Right lobe of liver (tissue), 6 donors: ENCODE data around the gene NFKB1. TPM values are rescaled to one million over a fixed set of nuclear protein-coding genes. Genes with fewer than 3 reads are reported as not detected.

Experiments used
- ATAC-seq, 4 donors: fragments of 200-7000 bp; cut with Tn5 transposase; one replicate each; pipeline ENCODE4 v1.9.1; 2020; ENCODE audit warnings: mild to moderate bottlenecking in 4 of 4, moderate library complexity in 4 of 4
- DNase-seq, 3 donors: peaks; one replicate each; pipeline ENCODE4 v3.0.0-alpha.2; 2020
- H3K27ac ChIP-seq, 3 donors: fragments of 200-600 bp; one replicate each; pipeline ENCODE4 v1.8.0; 2022
- H3K27me3 ChIP-seq, 2 donors: fragments of 200-600 bp; one replicate each; pipeline ENCODE4 v1.8.0; 2022
- H3K36me3 ChIP-seq, 4 donors: fragments of 200-600 bp; sonication (generic) in 1 of 4; one replicate each; pipeline versions ENCODE4 v1.5.1 to v1.8.0; 2017 to 2022; ENCODE audit warnings: control low read depth in 1 of 4
- H3K4me1 ChIP-seq, 4 donors: fragments of 200-600 bp; sonication (generic) in 1 of 4; one replicate each; pipeline versions ENCODE4 v1.5.1 to v1.8.0; 2017 to 2022; ENCODE audit warnings: control low read depth in 1 of 4
- H3K4me3 ChIP-seq, 3 donors: fragments of 200-600 bp; one replicate each; pipeline ENCODE4 v1.8.0; 2022
- H3K9me3 ChIP-seq, 4 donors: fragments of 200-600 bp; sonication (generic) in 1 of 4; one replicate each; pipeline versions ENCODE4 v1.5.1 to v1.8.0; 2017 to 2022; ENCODE audit warnings: control low read depth in 1 of 4
- POLR2A ChIP-seq: fragments of 450-650 bp; IDR thresholded peaks from one replicate; pipeline ENCODE4 v1.6.1; 2017; ENCODE audit warnings: antibody characterized with exemption, mild to moderate bottlenecking
- WGBS: methylation state at CpG from one replicate; pipeline ENCODE4 v1.1.6; 2018; ENCODE audit warnings: low coverage, low lambda C conversion rate; ENCODE audit not compliant: insufficient coverage; ENCODE audit errors: missing lambda C conversion rate; 5-methylcytosine and 5-hydroxymethylcytosine counted together
- intact Hi-C, 2 donors: fragments of 100-400 bp; cut with DNase I; formaldehyde crosslinking; loops; one replicate each; pipeline versions ENCODE4 v1.11.2 to v1.14.1; 2022
- total RNA-seq, 6 experiments: library from RNA; depleted of rRNA in 2 of 6; stranded (reverse); fragments of >200 nt in 2 of 6; fragmentation: NEBNext Ultra II Directional in 3 of 6; extraction: Animal tissue kit (Norgen Biotek cat#: 25700) in 3 of 6; gene quantifications; one replicate each; pipeline versions ENCODE4 v1.1.0 to v1.2.4, GENCODE V29; 2016 to 2023
- TF ChIP-seq, protein P1 (sequence below), 4 donors: fragments of 200-600 bp in 3 of 4; fragments of 450-650 bp in 1 of 4; IDR thresholded peaks; one replicate each; pipeline versions ENCODE4 v1.5.1 to v1.8.0; 2016 to 2022; ENCODE audit warnings: antibody characterized with exemption in 4 of 4, mild to moderate bottlenecking in 2 of 4
- donor health status: DM: no; HTN: yes; CAD: no.
- donor health status: DM: no; HTN: no; CAD: no.
- donor health status: DM: no; HTN: no; CAD: no.
- donor health status: DM: no; HTN: yes; CAD: no.
- donor health status: DM: no; HTN: yes; CAD: no.

Gene NFKB1
- total RNA-seq, 6 experiments from 2014 or later = 13.8 to 48.6 (median 17.5) TPM

GRCh38 chr4:102554992-102555391 is 53.8 kb downstream of the NFKB1 start:
- Histone ChIP-seq H3K9me3 (no peaks in the 10 kb centered on the region), H3K27me3 (no peaks in the 10 kb centered on the region), H3K36me3 (no peaks in the 10 kb centered on the region), H3K4me1 (peaks cover 0 to 3% (median 0%) of the 10 kb centered on the region in 4 donors), H3K27ac (no peak overlapping the region), H3K4me3 (no peak overlapping the region)
- intact Hi-C loops = no loop called here
- no peak for TF ChIP-seq POLR2A
- TF ChIP-seq, protein P1, sequence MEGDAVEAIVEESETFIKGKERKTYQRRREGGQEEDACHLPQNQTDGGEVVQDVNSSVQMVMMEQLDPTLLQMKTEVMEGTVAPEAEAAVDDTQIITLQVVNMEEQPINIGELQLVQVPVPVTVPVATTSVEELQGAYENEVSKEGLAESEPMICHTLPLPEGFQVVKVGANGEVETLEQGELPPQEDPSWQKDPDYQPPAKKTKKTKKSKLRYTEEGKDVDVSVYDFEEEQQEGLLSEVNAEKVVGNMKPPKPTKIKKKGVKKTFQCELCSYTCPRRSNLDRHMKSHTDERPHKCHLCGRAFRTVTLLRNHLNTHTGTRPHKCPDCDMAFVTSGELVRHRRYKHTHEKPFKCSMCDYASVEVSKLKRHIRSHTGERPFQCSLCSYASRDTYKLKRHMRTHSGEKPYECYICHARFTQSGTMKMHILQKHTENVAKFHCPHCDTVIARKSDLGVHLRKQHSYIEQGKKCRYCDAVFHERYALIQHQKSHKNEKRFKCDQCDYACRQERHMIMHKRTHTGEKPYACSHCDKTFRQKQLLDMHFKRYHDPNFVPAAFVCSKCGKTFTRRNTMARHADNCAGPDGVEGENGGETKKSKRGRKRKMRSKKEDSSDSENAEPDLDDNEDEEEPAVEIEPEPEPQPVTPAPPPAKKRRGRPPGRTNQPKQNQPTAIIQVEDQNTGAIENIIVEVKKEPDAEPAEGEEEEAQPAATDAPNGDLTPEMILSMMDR (IDR thresholded peaks at IDR 0.05) = no peak
- ATAC-seq (no peak), DNase-seq (no peak)

GRCh38 chr4:102557636-102558035 is 56.5 kb downstream of the NFKB1 start:
- H3K27me3 ChIP-seq = no peaks in the 10 kb centered on the region
- intact Hi-C loops = no loop called here
- no peaks in the 10 kb centered on the region for H3K36me3 ChIP-seq
- DNase-seq (no peak), ATAC-seq (no peak)
- H3K4me1 ChIP-seq = peaks cover 0 to 12% (median 3%) of the 10 kb centered on the region in 4 donors
- no peak overlapping the region for H3K4me3 ChIP-seq
- H3K27ac ChIP-seq = no peak overlapping the region
- 84% methylated on average over 2 of the region's 2 CpGs for WGBS
- TF ChIP-seq, protein P1 (IDR thresholded peaks at IDR 0.05) = no peak
- TF ChIP-seq POLR2A = no peak
- no peaks in the 10 kb centered on the region for H3K9me3 ChIP-seq

DNA sequence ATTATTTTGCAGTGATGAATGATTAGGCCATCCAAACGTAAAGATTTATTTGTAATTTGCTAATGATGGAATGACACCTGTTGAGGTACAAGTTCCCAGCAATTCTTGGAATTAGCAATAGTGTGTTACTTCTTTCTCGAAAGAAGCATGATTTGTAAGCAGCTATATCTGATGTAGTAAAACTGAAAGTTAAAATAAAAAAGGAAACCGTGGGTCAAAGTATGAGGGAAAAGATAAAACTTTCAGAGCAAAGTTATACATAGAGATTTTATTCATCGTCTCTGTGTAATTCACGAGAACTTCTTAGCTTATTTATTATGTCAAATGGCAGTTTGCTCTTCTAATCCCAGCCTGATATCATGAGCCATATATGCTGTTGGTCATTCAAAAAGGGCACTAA is 59.0 kb downstream of the NFKB1 start:
- peak overlapping the region in 1 of 3 donors; percentile 22 for H3K27ac ChIP-seq
- no peaks in the 10 kb centered on the region for H3K27me3 ChIP-seq
- no peaks in the 10 kb centered on the region for H3K36me3 ChIP-seq
- ATAC-seq = peak in 1 of 4 donors; percentile 39
- intact Hi-C loops = no loop called here
- H3K9me3 ChIP-seq = no peaks in the 10 kb centered on the region
- H3K4me1 ChIP-seq = peaks cover 0 to 12% (median 3%) of the 10 kb centered on the region in 4 donors
- 26% methylated on average over 5 of the region's 5 CpGs for WGBS
- no peak overlapping the region for H3K4me3 ChIP-seq
- TF ChIP-seq, protein P1 (IDR thresholded peaks at IDR 0.05) = no peak
- no peak for TF ChIP-seq POLR2A
- DNase-seq = no peak

DNA sequence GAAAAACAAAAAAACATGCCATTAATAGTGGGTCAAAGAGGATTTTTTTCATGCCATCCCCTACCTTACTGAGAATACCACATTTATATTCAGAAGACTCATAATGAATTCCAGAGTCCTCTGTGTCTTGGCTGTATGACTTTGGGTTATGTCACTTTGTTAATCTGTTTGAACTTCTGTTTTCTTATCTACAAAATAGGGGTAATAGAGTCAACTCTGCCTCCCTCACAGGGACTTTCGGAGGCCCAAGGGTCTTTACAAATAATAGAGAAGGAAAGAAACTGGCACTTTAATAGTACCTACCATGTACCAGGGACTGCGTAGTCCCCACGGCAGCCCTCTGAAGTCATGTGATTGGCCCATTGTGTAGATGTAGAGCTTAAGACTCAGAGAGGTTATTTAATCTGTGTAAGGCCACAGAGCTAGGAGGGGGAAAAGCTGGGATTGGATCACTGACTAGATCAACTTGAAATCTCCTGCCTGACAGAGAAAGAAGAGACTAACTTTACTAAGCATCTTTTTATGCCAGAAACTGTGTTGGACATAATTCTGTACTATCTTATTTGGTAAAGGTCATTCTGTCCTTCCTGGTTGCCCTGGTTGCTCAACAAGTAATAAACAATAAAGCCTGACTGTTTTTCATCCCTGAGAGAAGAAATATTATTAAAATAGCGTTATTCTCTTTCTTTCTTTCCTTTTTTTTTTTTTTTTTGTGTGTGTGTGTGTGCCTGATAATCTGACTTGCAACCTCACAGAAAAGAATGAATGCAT is 59.6 kb downstream of the NFKB1 start:
- Histone ChIP-seq H3K27me3 (no peaks in the 10 kb centered on the region), H3K27ac (no peak overlapping the region), H3K4me3 (no peak overlapping the region), H3K36me3 (no peaks in the 10 kb centered on the region), H3K9me3 (no peaks in the 10 kb centered on the region), H3K4me1 (peaks cover 0 to 12% (median 3%) of the 10 kb centered on the region in 4 donors)
- intact Hi-C loops = no loop called here
- ATAC-seq = peak in 3 of 4 donors; percentile 36 to 64 (median 43)
- 72% methylated on average over 4 of the region's 4 CpGs for WGBS
- no peak for TF ChIP-seq POLR2A
- TF ChIP-seq, protein P1 (IDR thresholded peaks at IDR 0.05) = no peak
- DNase-seq = no peak
